Measurements from ENCODE around the gene JPH2. TPM values are rescaled to one million over a fixed set of nuclear protein-coding genes. Genes with fewer than 3 reads are reported as not detected.

The JPH2 gene
- total RNA-seq, 1 donor from 2014 or later: not detected

GRCh38 chr20:44073675-44074071 is 113.3 kb downstream of the JPH2 start:
- no peaks in the 10 kb centered on the region for H3K36me3 Mint-ChIP-seq (ENCODE audit: low read depth)
- H3K27ac Mint-ChIP-seq: no peak overlapping the region
- DNase-seq (peak; percentile 6), ATAC-seq (ENCODE audit: low read depth) (no peak)
- H3K4me1 Mint-ChIP-seq: peaks cover 31% of the 10 kb centered on the region
- TF ChIP-seq CTCF (IDR thresholded peaks at IDR 0.05): no peak
- no peak overlapping the region for H3K4me3 Mint-ChIP-seq
- peaks cover 5% of the 10 kb centered on the region for H3K27me3 Mint-ChIP-seq
- intact Hi-C loops (cut with micrococcal nuclease): no loop called here
- ChIA-PET CTCF (no interaction called here), POLR2A (no interaction called here)
- no peaks in the 10 kb centered on the region for H3K9me3 Mint-ChIP-seq

- no peak overlapping the region for H3K4me3 Mint-ChIP-seq
These were observed 113.8 kb downstream of the JPH2 start for GRCh38 chr20:44073011-44073674.

GRCh38 chr20:44072384-44072783 is 114.6 kb downstream of the JPH2 start:
- Mint-ChIP-seq H3K4me3 (no peak overlapping the region), H3K27me3 (peaks cover 5% of the 10 kb centered on the region), H3K9me3 (no peaks in the 10 kb centered on the region), H3K36me3 (ENCODE audit: low read depth) (no peaks in the 10 kb centered on the region), H3K4me1 (peaks cover 39% of the 10 kb centered on the region), H3K27ac (no peak overlapping the region)
- TF ChIP-seq CTCF (IDR thresholded peaks at IDR 0.05): no peak
- ChIA-PET CTCF (interaction anchor here (1.0 to 1.2 kb wide), 2 partner anchors 8 to 322 kb away, joined by 4 to 5 read pairs; no protein-coding TSS in a partner anchor), POLR2A (interaction anchor here (1.4 to 4.2 kb wide), 2 partner anchors 131 to 322 kb away, joined by 3 to 27 read pairs; no protein-coding TSS in a partner anchor)
- intact Hi-C loops (cut with micrococcal nuclease): no loop called here
- no peak for ATAC-seq (ENCODE audit: low read depth)
- DNase-seq: no peak

More at GRCh38 chr20:44073011-44073674, 113.8 kb downstream of the JPH2 start:
- ChIA-PET CTCF (interaction anchor here (1.2 kb wide), 1 partner anchor 323 kb away, joined by 5 read pairs; no protein-coding TSS in a partner anchor), POLR2A (interaction anchor here (4.2 kb wide), 1 partner anchor 323 kb away, joined by 27 read pairs; no protein-coding TSS in a partner anchor)
- peaks cover 36% of the 10 kb centered on the region for H3K4me1 Mint-ChIP-seq
- peak overlapping the region; percentile 46 for H3K27ac Mint-ChIP-seq
- ATAC-seq (ENCODE audit: low read depth) (no peak), DNase-seq (peak; percentile 11)
- H3K9me3 Mint-ChIP-seq: no peaks in the 10 kb centered on the region
- H3K36me3 Mint-ChIP-seq (ENCODE audit: low read depth): no peaks in the 10 kb centered on the region
- peaks cover 5% of the 10 kb centered on the region for H3K27me3 Mint-ChIP-seq
- intact Hi-C loops (cut with micrococcal nuclease): no loop called here
- TF ChIP-seq CTCF (IDR thresholded peaks at IDR 0.05): no peak

- Mint-ChIP-seq H3K9me3 (no peaks in the 10 kb centered on the region), H3K36me3 (ENCODE audit: low read depth) (no peaks in the 10 kb centered on the region), H3K4me3 (no peak overlapping the region), H3K4me1 (peaks cover 39% of the 10 kb centered on the region), H3K27me3 (peaks cover 5% of the 10 kb centered on the region), H3K27ac (no peak overlapping the region)
- TF ChIP-seq CTCF (IDR thresholded peaks at IDR 0.05): no peak
- ATAC-seq (ENCODE audit: low read depth) (no peak), DNase-seq (peak; percentile 14)
- CTCF ChIA-PET: interaction anchor here (1.0 to 1.2 kb wide), 2 partner anchors 9 to 322 kb away, joined by 4 to 5 read pairs; no protein-coding TSS in a partner anchor
- intact Hi-C loops (cut with micrococcal nuclease): no loop called here
- POLR2A ChIA-PET: interaction anchor here (1.3 to 4.2 kb wide), 3 partner anchors 130 to 321 kb away, joined by 3 to 27 read pairs (median 4); no protein-coding TSS in a partner anchor
These were observed 115.4 kb downstream of the JPH2 start for GRCh38 chr20:44071526-44072111.

GRCh38 chr20:44071057-44071456 is 115.9 kb downstream of the JPH2 start:
- no peak overlapping the region for H3K4me3 Mint-ChIP-seq
- DNase-seq: no peak
- H3K4me1 Mint-ChIP-seq: peaks cover 39% of the 10 kb centered on the region
- POLR2A ChIA-PET: interaction anchor here (1.3 to 4.2 kb wide), 3 partner anchors 130 to 321 kb away, joined by 3 to 27 read pairs (median 4); no protein-coding TSS in a partner anchor
- H3K9me3 Mint-ChIP-seq: no peaks in the 10 kb centered on the region
- CTCF ChIA-PET: no interaction called here
- no peak for TF ChIP-seq CTCF (IDR thresholded peaks at IDR 0.05)
- intact Hi-C loops (cut with micrococcal nuclease): no loop called here
- peaks cover 5% of the 10 kb centered on the region for H3K27me3 Mint-ChIP-seq
- H3K36me3 Mint-ChIP-seq (ENCODE audit: low read depth): no peaks in the 10 kb centered on the region
- no peak overlapping the region for H3K27ac Mint-ChIP-seq
- no peak for ATAC-seq (ENCODE audit: low read depth)
